ENCODE data around the gene MAP3K3. TPM values are rescaled to one million over a fixed set of nuclear protein-coding genes. Genes with fewer than 3 reads are reported as not detected.

MAP3K3 gene
- total RNA-seq, 2 experiments from 2014 or later, result 75.8 to 78.1 TPM

GRCh38 chr17:63679214-63679613, 57.0 kb downstream of the MAP3K3 start:
- Histone ChIP-seq H3K4me3 (ENCODE audit: low read length) (no peak overlapping the region), H3K27ac (ENCODE audit: low read depth in 1 of 2, low read length in 2 of 2) (no peak overlapping the region), H3K36me3 (ENCODE audit: insufficient read depth, low read length) (peaks cover 72% of the 10 kb centered on the region), H3K9me3 (ENCODE audit: control insufficient read depth in 1 of 2, insufficient read depth in 1 of 2, low read length in 2 of 2) (no peaks in the 10 kb centered on the region), H3K27me3 (ENCODE audit: control insufficient read depth in 1 of 2, insufficient read depth in 2 of 2, low read length in 2 of 2) (no peaks in the 10 kb centered on the region), H3K4me1 (ENCODE audit: insufficient read depth, low read length) (no peaks in the 10 kb centered on the region)
- H3K9me3 Mint-ChIP-seq, result no peaks in the 10 kb centered on the region
- ChIA-PET CTCF (interaction anchor here (1.3 kb wide), 1 partner anchor 19 kb away, joined by 3 read pairs; no protein-coding TSS in a partner anchor), POLR2A (interaction anchor here (2.9 kb wide), 1 partner anchor 15 kb away, joined by 14 read pairs; no protein-coding TSS in a partner anchor)
- no peak for TF ChIP-seq CTCF (IDR thresholded peaks at IDR 0.05)
- no peak overlapping the region for H3K27ac Mint-ChIP-seq
- peaks cover 10% of the 10 kb centered on the region for H3K4me1 Mint-ChIP-seq (ENCODE audit: low read depth)
- intact Hi-C loops (cut with DNase I, micrococcal nuclease), result no loop called here
- no peak overlapping the region for H3K4me3 Mint-ChIP-seq
- H3K27me3 Mint-ChIP-seq, result no peaks in the 10 kb centered on the region
- H3K36me3 Mint-ChIP-seq (ENCODE audit: low read depth), result peaks cover 90% of the 10 kb centered on the region
- DNase-seq (no peak), ATAC-seq (ENCODE audit: poor library complexity) (no peak)

GRCh38 chr17:63680700-63681099, 58.5 kb downstream of the MAP3K3 start:
- H3K4me3 Mint-ChIP-seq, result no peak overlapping the region
- no peaks in the 10 kb centered on the region for H3K27me3 Mint-ChIP-seq
- H3K36me3 Mint-ChIP-seq (ENCODE audit: low read depth), result peaks cover 85% of the 10 kb centered on the region
- no peaks in the 10 kb centered on the region for H3K9me3 ChIP-seq (ENCODE audit: control insufficient read depth in 1 of 2, insufficient read depth in 1 of 2, low read length in 2 of 2)
- CTCF ChIA-PET, result interaction anchor here (1.4 kb wide), 1 partner anchor 255 kb away, joined by 3 read pairs; no protein-coding TSS in a partner anchor
- H3K4me3 ChIP-seq (ENCODE audit: low read length), result no peak overlapping the region
- H3K27ac ChIP-seq (ENCODE audit: low read depth in 1 of 2, low read length in 2 of 2), result no peak overlapping the region
- H3K4me1 Mint-ChIP-seq (ENCODE audit: low read depth), result peaks cover 5% of the 10 kb centered on the region
- H3K27ac Mint-ChIP-seq, result no peak overlapping the region
- no peaks in the 10 kb centered on the region for H3K4me1 ChIP-seq (ENCODE audit: insufficient read depth, low read length)
- ATAC-seq (ENCODE audit: poor library complexity) (no peak), DNase-seq (no peak)
- no peaks in the 10 kb centered on the region for H3K27me3 ChIP-seq (ENCODE audit: control insufficient read depth in 1 of 2, insufficient read depth in 2 of 2, low read length in 2 of 2)
- peaks cover 71% of the 10 kb centered on the region for H3K36me3 ChIP-seq (ENCODE audit: insufficient read depth, low read length)
- no peaks in the 10 kb centered on the region for H3K9me3 Mint-ChIP-seq
- POLR2A ChIA-PET, result interaction anchor here (2.2 to 2.9 kb wide), 2 partner anchors 14 to 17 kb away, joined by 9 to 14 read pairs; no protein-coding TSS in a partner anchor
- no peak for TF ChIP-seq CTCF (IDR thresholded peaks at IDR 0.05)
- intact Hi-C loops (cut with DNase I, micrococcal nuclease), result loop anchor here in 1 of 2 experiments (5.0 kb wide), 1 partner anchor 48 kb away; no protein-coding TSS in a partner anchor

- no peak for TF ChIP-seq CTCF (IDR thresholded peaks at IDR 0.05)
- Mint-ChIP-seq H3K27ac (no peak overlapping the region), H3K4me1 (ENCODE audit: low read depth) (peaks cover under 1% of the 10 kb centered on the region), H3K27me3 (no peaks in the 10 kb centered on the region), H3K4me3 (no peak overlapping the region), H3K9me3 (no peaks in the 10 kb centered on the region), H3K36me3 (ENCODE audit: low read depth) (peaks cover 88% of the 10 kb centered on the region)
- intact Hi-C loops (cut with DNase I, micrococcal nuclease), result loop anchor here in 1 of 2 experiments (5.0 kb wide), 1 partner anchor 49 kb away; no protein-coding TSS in a partner anchor
- ChIA-PET POLR2A (interaction anchor here (0.9 to 2.7 kb wide), 3 partner anchors 12 to 59 kb away, joined by 3 to 20 read pairs (median 9); partner anchors contain the start of gene MAP3K3), CTCF (interaction anchor here (1.4 kb wide), 1 partner anchor 256 kb away, joined by 3 read pairs; no protein-coding TSS in a partner anchor)
- H3K27ac ChIP-seq (ENCODE audit: low read depth in 1 of 2, low read length in 2 of 2), result no peak overlapping the region
- DNase-seq (no peak), ATAC-seq (ENCODE audit: poor library complexity) (no peak)
- H3K4me3 ChIP-seq (ENCODE audit: low read length), result no peak overlapping the region
- no peaks in the 10 kb centered on the region for H3K9me3 ChIP-seq (ENCODE audit: control insufficient read depth in 1 of 2, insufficient read depth in 1 of 2, low read length in 2 of 2)
- H3K27me3 ChIP-seq (ENCODE audit: control insufficient read depth in 1 of 2, insufficient read depth in 2 of 2, low read length in 2 of 2), result no peaks in the 10 kb centered on the region
- H3K36me3 ChIP-seq (ENCODE audit: insufficient read depth, low read length), result peaks cover 67% of the 10 kb centered on the region
- H3K4me1 ChIP-seq (ENCODE audit: insufficient read depth, low read length), result no peaks in the 10 kb centered on the region
Observed at GRCh38 chr17:63681530-63681929, 59.3 kb downstream of the MAP3K3 start.

All from CD4-positive, alpha-beta T cell (primary cell).